K562 (cell line): Measurements from ENCODE around the gene GPC1. TPM values are rescaled to one million over a fixed set of nuclear protein-coding genes. Genes with fewer than 3 reads are reported as not detected.

ENCODE experiments used
- ATAC-seq: fragments of 200-7000 bp; cut with Tn5 transposase; 3 replicates; pipeline ENCODE4 v1.9.1; 2020; ENCODE audit warnings: moderate library complexity
- BruUV-seq: library from RNA; stranded (reverse); fragments of 400-500 nt; replicated peaks from 2 replicates; lab custom pipeline; 2021; lab: Mats Ljungman, UMichigan
- CTCF ChIA-PET: fragments of 300-600 bp; formaldehyde crosslinking; extraction: SDS; loops from one replicate; lab custom pipeline; 2021; ENCODE audit warnings: low intra/inter-chr PET ratio; lab: Yijun Ruan, JAX
- POLR2A ChIA-PET: fragments of 300-600, 350-650 bp; sonication (Branson Sonifier 250); formaldehyde crosslinking; extraction: SDS; loops from one replicate; lab custom pipeline; 2021; ENCODE audit warnings: antibody characterized with exemption, inconsistent platforms; lab: Yijun Ruan, JAX
- DNase-seq, 4 experiments: peaks; one replicate each; pipeline versions ENCODE4 v3.0.0 to v3.0.0-alpha.2; 2011 to 2018; ENCODE audit warnings: low spot score in 3 of 4, mixed read lengths in 3 of 4; ENCODE audit errors: extremely low read depth in 1 of 4
- FAIRE-seq: peaks from 2 replicates; lab custom pipeline; 2011; peaks lifted over from hg19 to GRCh38; lab: Jason Lieb, UNC
- H2AFZ ChIP-seq: 2 replicates; pipeline ENCODE4 v1.6.0; 2011; ENCODE audit warnings: low read depth, low read length, control low read depth, inconsistent platforms
- H3K27ac ChIP-seq: fragments of 200-600 bp; 3 replicates; pipeline ENCODE4 v1.8.0; 2011; ENCODE audit warnings: low read depth, mild to moderate bottlenecking, control low read depth, inconsistent platforms, low read length, moderate library complexity, mixed read lengths; ENCODE audit errors: extremely low read depth
- H3K27me3 ChIP-seq, 2 experiments: fragments of 300-600 bp in 1 of 2; 2 replicates in 1 of 2; 3 replicates in 1 of 2; pipeline versions ENCODE4 v1.6.0 to v1.8.0; 2011; ENCODE audit warnings: inconsistent platforms in 2 of 2, low read length in 2 of 2, mild to moderate bottlenecking in 1 of 2, mixed read lengths in 1 of 2, moderate library complexity in 1 of 2; ENCODE audit not compliant: control insufficient read depth in 2 of 2, insufficient read depth in 2 of 2
- H3K36me3 ChIP-seq: fragments of 300-600 bp; 3 replicates; pipeline ENCODE4 v1.8.0; 2011; ENCODE audit warnings: mild to moderate bottlenecking, low read length, inconsistent platforms; ENCODE audit not compliant: control insufficient read depth, insufficient read depth
- H3K4me1 ChIP-seq, 2 experiments: fragments of 200-600 bp in 1 of 2; replicated peaks in 1 of 2; 2 replicates in 1 of 2; 3 replicates in 1 of 2; pipeline versions ENCODE4 v1.5.1 to v1.8.0; 2011; ENCODE audit warnings: inconsistent platforms in 2 of 2, low read length in 2 of 2, mild to moderate bottlenecking in 1 of 2, mixed read lengths in 1 of 2, moderate library complexity in 1 of 2; ENCODE audit not compliant: control insufficient read depth in 2 of 2, insufficient read depth in 2 of 2
- H3K4me2 ChIP-seq: 2 replicates; pipeline ENCODE4 v1.6.1; 2011; ENCODE audit warnings: low read length, control low read depth, inconsistent platforms, mixed read lengths; ENCODE audit not compliant: insufficient read depth
- H3K4me3 ChIP-seq: fragments of 200-600 bp; sonication (generic), shearing (Covaris generic); 2 replicates; pipeline ENCODE4 v1.5.1; 2016; ENCODE audit warnings: control low read depth, inconsistent platforms
- H3K79me2 ChIP-seq: fragments of 200-600 bp; 3 replicates; pipeline ENCODE4 v1.8.0; 2011; ENCODE audit warnings: low read length, inconsistent platforms; ENCODE audit not compliant: control insufficient read depth, insufficient read depth
- H3K9ac ChIP-seq, 2 experiments: 2 replicates each; pipeline versions ENCODE4 v1.6.0 to v1.6.1; 2011; ENCODE audit warnings: low read depth in 2 of 2, low read length in 2 of 2, control low read depth in 1 of 2, inconsistent platforms in 1 of 2, mild to moderate bottlenecking in 1 of 2, mixed read lengths in 1 of 2; ENCODE audit not compliant: insufficient read depth in 1 of 2
- H3K9me1 ChIP-seq: one replicate; pipeline ENCODE4 v1.6.0; 2011; ENCODE audit warnings: inconsistent platforms, mild to moderate bottlenecking, low read length, moderate library complexity; ENCODE audit not compliant: control insufficient read depth, insufficient read depth
- H3K9me3 ChIP-seq: replicated peaks from 2 replicates; pipeline ENCODE4 v1.5.1; 2011; ENCODE audit warnings: low read depth, low read length, inconsistent platforms; ENCODE audit not compliant: control insufficient read depth, insufficient read depth
- H4K20me1 ChIP-seq: replicated peaks from 2 replicates; pipeline ENCODE4 v1.6.1; 2011; ENCODE audit warnings: low read length, inconsistent platforms, mixed read lengths; ENCODE audit not compliant: control insufficient read depth, insufficient read depth
- HDAC3 ChIP-seq: fragments of 450-650 bp; IDR thresholded peaks from 2 replicates; pipeline ENCODE4 v1.6.1; 2018; ENCODE audit warnings: borderline replicate concordance, mild to moderate bottlenecking, moderate library complexity; ENCODE audit not compliant: partially characterized antibody
- RREB1 ChIP-seq: fragments of 250-450 bp; sonication (Bioruptor Pico); IDR thresholded peaks from 2 replicates; pipeline ENCODE4 v1.4.0; 2020
- ZNF609 ChIP-seq: sonication (generic); formaldehyde crosslinking; IDR thresholded peaks from 2 replicates; pipeline ENCODE4 v1.8.1; 2023; ENCODE audit warnings: missing genetic modification reagents, mild to moderate bottlenecking, borderline replicate concordance
- WGBS: fragments of 100-300 bp; shearing (Covaris generic); methylation state at CpG from one replicate; pipeline ENCODE4 v1.1.6; 2016; ENCODE audit warnings: low coverage, mixed read lengths; ENCODE audit not compliant: insufficient coverage; ENCODE audit errors: missing lambda C conversion rate; 5-methylcytosine and 5-hydroxymethylcytosine counted together
- in situ Hi-C: fragments of 300-500 bp; cut with MboI; formaldehyde crosslinking; loops from 4 replicates; pipeline ENCODE4 v1.15.0; 2018; ENCODE audit warnings: inconsistent platforms, mixed read lengths
- intact Hi-C: fragments of 100-400 bp; cut with micrococcal nuclease; formaldehyde crosslinking; loops from 2 replicates; pipeline ENCODE4 v1.14.2; 2022
- polyA plus RNA-seq, 8 experiments: library from polyadenylated mRNA; depleted of rRNA in 4 of 8; stranded (reverse) in 5 of 8; unstranded in 3 of 8; fragments of >200 nt; fragmentation: Nextera tagmentation in 2 of 8; fragmentation: Illumina TruSeq in 1 of 8; extraction: Ambion mirVana in 2 of 8; extraction: Trizol in 1 of 8; gene quantifications; 2 replicates each; pipeline versions ENCODE4 v1.2.1 to v1.2.3, GENCODE V29; 2011 to 2014; ENCODE audit warnings: inconsistent platforms in 1 of 8, missing spikeins in 1 of 8
- total RNA-seq, 7 experiments: library from RNA; depleted of rRNA in 6 of 7; stranded (reverse); fragments of >200 nt in 6 of 7; fragmentation: Illumina TruSeq in 2 of 7; extraction: Trizol in 2 of 7; gene quantifications; 2 replicates each; pipeline versions ENCODE4 v1.2.1 to v1.2.3, GENCODE V29; 2011 to 2021; ENCODE audit warnings: low replicate concordance in 1 of 7

The GPC1 gene
- total and polyA plus RNA-seq, 9 of the 15 experiments (the other 6 are each of a cell fraction or from before 2014, with no cell fraction given), result 0.07 to 0.82 (median 0.14) TPM; not detected in 3

- TF ChIP-seq RREB1 (CRISPR knock-in tag), result no peak
These were observed 42.3 kb upstream of the GPC1 start (continued) for GRCh38 chr2:240392948-240393830.

DNA sequence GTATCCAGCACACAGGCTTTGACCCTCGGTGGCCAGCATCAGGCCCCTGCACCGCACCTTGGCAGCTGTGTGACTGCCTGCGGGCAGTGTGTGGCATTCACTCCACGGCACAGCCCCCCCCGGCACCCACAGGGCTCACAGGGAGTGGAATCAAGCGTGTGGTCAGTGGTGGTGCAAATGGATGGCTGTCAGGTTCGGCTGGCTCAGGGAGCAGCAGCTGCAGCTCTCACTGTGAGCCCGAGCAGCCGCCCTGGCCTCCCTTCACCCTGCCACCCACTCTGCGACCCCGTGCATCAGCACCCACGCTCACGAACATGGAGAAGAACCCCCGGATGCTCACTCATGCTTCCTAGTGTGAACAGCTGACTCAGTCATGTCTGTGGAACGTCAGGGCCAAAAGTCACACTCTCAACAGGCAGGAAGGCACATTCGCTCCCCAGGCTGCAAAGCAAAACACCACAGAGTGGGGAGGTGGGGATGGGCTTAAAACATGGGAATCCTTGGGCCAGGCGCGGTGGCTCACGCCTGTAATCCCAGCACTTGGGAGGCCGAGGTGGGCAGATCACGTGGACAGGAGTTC lies 41.5 kb upstream of the GPC1 start:
- Histone ChIP-seq H3K4me1 (peaks cover 0 to 7% of the 10 kb centered on the region in 2 experiments; a peak in 2 of 5 replicates), H3K4me2 (no peak overlapping the region), H3K79me2 (no peaks in the 10 kb centered on the region), H3K27ac (no peak overlapping the region), H2AFZ (no peak overlapping the region), H3K36me3 (no peaks in the 10 kb centered on the region), H3K9me1 (no peaks in the 10 kb centered on the region), H3K4me3 (no peak overlapping the region), H3K9ac (no peak overlapping the region), H4K20me1 (no peaks in the 10 kb centered on the region; the same call in 1 of the 2 replicates), H3K27me3 (peaks cover 0 to 32% of the 10 kb centered on the region in 2 experiments; a peak in 2 of 5 replicates), H3K9me3 (no peaks in the 10 kb centered on the region)
- intact Hi-C loops, result no loop called here
- ATAC-seq (no peak), DNase-seq (no peak), FAIRE-seq (no peak)
- ChIA-PET POLR2A (no interaction called here), CTCF (interaction anchor here (0.6 kb wide), 1 partner anchor 45 kb away, joined by 3 read pairs; no protein-coding TSS in a partner anchor)
- in situ Hi-C loops, result no loop called here
- 2% methylated on average over 8 of the region's 21 CpGs for WGBS
- BruUV-seq, result no TSS peak
- TF ChIP-seq ZNF609 (CRISPR knock-in tag), result no peak
- no peak for TF ChIP-seq HDAC3
